ENCODE data around the gene ATF5.

Gene ATF5, protein sequence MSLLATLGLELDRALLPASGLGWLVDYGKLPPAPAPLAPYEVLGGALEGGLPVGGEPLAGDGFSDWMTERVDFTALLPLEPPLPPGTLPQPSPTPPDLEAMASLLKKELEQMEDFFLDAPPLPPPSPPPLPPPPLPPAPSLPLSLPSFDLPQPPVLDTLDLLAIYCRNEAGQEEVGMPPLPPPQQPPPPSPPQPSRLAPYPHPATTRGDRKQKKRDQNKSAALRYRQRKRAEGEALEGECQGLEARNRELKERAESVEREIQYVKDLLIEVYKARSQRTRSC

DNA sequence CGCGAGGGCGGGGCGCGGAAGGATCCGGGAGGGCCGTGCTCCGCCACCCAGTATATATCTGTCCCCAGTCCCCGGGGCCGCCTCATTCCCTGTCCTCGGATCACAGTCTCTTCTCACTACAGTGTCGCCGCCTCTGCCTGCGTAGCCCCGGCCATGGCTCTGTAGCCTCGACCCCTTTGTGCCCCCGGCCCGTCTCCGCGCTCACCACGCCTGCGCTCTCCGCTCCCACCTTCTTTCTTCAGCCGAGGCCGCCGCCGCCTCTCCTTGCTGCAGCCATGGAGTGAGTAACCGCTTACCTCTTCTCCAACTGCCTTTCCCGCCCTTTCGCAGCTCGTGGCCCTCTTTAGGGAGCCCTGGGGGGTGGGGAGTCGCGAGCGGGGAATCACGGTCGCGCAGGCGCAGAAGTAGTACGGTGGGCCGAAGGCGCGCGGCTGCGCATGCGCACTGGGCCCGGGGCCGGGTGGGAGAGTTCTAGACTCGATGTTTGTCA is at the start of gene ATF5, which contains the start of gene NUP62:
Gene ATF5 (plus strand): TSS at position 85 of the 490 bp plus-strand sequence. CDS start 1,646 bp downstream, outside the sequence.
Gene NUP62 (minus strand): TSS at position 384 of the 490 bp plus-strand sequence. CDS start 19,697 bp downstream, outside the sequence.
- TF ChIP-seq, protein P1, sequence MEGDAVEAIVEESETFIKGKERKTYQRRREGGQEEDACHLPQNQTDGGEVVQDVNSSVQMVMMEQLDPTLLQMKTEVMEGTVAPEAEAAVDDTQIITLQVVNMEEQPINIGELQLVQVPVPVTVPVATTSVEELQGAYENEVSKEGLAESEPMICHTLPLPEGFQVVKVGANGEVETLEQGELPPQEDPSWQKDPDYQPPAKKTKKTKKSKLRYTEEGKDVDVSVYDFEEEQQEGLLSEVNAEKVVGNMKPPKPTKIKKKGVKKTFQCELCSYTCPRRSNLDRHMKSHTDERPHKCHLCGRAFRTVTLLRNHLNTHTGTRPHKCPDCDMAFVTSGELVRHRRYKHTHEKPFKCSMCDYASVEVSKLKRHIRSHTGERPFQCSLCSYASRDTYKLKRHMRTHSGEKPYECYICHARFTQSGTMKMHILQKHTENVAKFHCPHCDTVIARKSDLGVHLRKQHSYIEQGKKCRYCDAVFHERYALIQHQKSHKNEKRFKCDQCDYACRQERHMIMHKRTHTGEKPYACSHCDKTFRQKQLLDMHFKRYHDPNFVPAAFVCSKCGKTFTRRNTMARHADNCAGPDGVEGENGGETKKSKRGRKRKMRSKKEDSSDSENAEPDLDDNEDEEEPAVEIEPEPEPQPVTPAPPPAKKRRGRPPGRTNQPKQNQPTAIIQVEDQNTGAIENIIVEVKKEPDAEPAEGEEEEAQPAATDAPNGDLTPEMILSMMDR (IDR thresholded peaks at IDR 0.05; ENCODE audit: poor library complexity, severe bottlenecking) = no peak
- H3K36me3 ChIP-seq (ENCODE audit: low read depth) = peaks cover 48% of the 10 kb centered on the region
- peak; percentile 52 for ATAC-seq (ENCODE audit: low read depth)
- H3K9me3 ChIP-seq (ENCODE audit: severe bottlenecking) = no peaks in the 10 kb centered on the region
- H3K27me3 ChIP-seq (ENCODE audit: insufficient read depth, poor library complexity, severe bottlenecking) = no peaks in the 10 kb centered on the region
- peak within 1 kb of the TSS; percentile 78 for H3K27ac ChIP-seq (ENCODE audit: poor library complexity, severe bottlenecking)
- DNase-seq (ENCODE audit: low spot score) = peak; percentile 87
- peaks cover 11% of the 10 kb centered on the region for H3K4me1 ChIP-seq (ENCODE audit: insufficient read depth, poor library complexity, severe bottlenecking)
- H3K4me3 ChIP-seq (ENCODE audit: severe bottlenecking) = peak within 1 kb of the TSS; percentile 70

DNA sequence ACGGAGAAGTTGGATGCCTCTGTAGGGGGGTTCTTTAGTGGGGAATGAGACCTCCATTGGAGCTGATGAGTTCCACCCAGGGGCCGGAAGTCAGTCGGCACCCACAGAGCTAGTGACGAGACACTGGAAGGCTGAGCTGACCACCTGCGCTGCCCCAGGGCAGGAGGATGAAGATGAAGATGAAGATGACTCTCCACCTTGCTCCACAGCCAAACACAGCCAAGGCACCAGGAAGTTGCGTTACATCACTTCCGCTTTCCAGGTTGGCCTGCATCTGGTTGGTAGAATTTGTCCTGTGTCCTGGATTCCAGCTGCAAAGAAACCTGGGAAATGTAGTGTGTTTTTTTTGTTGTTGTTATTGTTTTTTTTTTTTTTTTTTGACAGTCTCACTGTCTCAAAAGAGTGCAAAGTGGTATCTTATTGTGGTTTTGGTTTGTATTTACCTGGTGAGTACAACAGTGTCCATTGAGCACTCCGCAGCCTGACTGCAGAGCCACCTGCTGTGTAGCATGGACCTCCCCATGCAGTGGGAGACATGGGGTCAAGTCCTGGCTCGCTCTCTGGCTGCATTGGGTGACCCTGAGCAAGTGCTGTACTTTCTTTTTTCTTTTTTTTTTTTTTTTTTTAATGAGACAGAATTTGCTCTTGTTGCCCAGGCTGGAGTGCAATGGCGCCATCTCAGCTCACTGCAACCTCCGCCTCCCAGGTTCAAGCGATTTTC is 49.6 kb upstream of the ATF5 start:
- Histone ChIP-seq H3K4me1 (ENCODE audit: insufficient read depth, poor library complexity, severe bottlenecking) (no peaks in the 10 kb centered on the region), H3K9me3 (ENCODE audit: severe bottlenecking) (no peaks in the 10 kb centered on the region), H3K36me3 (ENCODE audit: low read depth) (peaks cover 38% of the 10 kb centered on the region), H3K4me3 (ENCODE audit: severe bottlenecking) (no peak overlapping the region), H3K27ac (ENCODE audit: poor library complexity, severe bottlenecking) (no peak overlapping the region), H3K27me3 (ENCODE audit: insufficient read depth, poor library complexity, severe bottlenecking) (no peaks in the 10 kb centered on the region)
- TF ChIP-seq, protein P1 (IDR thresholded peaks at IDR 0.05; ENCODE audit: poor library complexity, severe bottlenecking) = no peak
- DNase-seq (ENCODE audit: low spot score) (no peak), ATAC-seq (ENCODE audit: low read depth) (no peak)

DNA sequence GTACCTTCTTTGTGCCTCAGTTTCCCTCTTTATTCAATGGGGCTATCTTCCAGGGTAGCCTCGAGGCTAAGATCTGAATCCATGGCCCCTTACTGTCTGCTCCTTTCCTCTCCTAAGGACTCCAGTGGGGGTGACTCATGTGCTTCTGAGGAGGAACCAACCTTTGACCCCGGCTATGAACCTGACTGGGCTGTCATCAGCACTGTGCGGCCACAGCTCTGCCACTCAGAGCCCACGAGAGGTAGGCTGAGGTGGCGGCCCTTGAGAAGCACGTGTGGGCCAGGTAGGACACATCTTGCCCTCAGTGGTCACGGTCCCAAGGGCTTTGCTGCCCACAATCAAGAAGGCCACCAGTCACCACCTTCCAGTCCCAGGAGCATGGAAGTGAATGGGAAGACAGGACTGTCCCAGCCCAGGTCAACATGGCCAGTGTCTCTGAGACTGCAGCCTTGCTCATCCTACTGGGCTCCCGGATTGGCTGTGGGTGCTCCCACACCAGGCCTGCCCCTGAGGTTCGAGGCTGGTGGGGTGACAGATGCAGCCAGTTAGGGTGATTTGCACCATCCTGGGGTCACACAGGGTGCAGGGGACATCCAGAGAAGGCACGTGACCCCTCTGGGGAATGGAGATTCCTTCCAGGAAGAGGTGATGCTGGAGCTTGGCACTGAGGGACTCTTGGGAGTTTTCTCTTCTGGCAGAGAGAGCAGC is 48.7 kb upstream of the ATF5 start:
- H3K27me3 ChIP-seq (ENCODE audit: insufficient read depth, poor library complexity, severe bottlenecking) = no peaks in the 10 kb centered on the region
- H3K27ac ChIP-seq (ENCODE audit: poor library complexity, severe bottlenecking) = no peak overlapping the region
- DNase-seq (ENCODE audit: low spot score) (no peak), ATAC-seq (ENCODE audit: low read depth) (no peak)
- no peak overlapping the region for H3K4me3 ChIP-seq (ENCODE audit: severe bottlenecking)
- no peaks in the 10 kb centered on the region for H3K9me3 ChIP-seq (ENCODE audit: severe bottlenecking)
- TF ChIP-seq, protein P1 (IDR thresholded peaks at IDR 0.05; ENCODE audit: poor library complexity, severe bottlenecking) = no peak
- no peaks in the 10 kb centered on the region for H3K4me1 ChIP-seq (ENCODE audit: insufficient read depth, poor library complexity, severe bottlenecking)
- H3K36me3 ChIP-seq (ENCODE audit: low read depth) = peaks cover 38% of the 10 kb centered on the region

DNA sequence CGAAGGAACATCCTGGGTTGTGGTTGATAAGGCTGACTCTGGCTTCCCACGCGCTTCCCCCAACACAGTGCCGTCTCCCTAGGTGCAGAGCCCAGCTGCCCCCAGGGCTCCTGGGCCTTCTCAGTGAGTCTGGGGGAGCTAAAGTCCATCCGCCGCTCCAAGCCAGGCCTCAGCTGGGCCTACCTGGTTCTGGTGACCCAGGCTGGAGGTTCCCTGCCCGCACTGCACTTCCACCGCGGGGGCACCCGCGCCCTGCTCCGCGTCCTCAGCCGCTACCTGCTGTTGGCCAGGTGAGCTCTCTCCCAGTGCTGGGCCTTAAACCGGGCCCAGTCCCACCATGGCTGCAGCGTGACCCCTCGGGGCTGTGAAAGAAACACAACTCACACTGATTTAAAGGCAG is 47.8 kb upstream of the ATF5 start:
- no peak for ATAC-seq (ENCODE audit: low read depth)
- no peaks in the 10 kb centered on the region for H3K27me3 ChIP-seq (ENCODE audit: insufficient read depth, poor library complexity, severe bottlenecking)
- H3K4me3 ChIP-seq (ENCODE audit: severe bottlenecking) = no peak overlapping the region
- no peak for DNase-seq (ENCODE audit: low spot score)
- H3K36me3 ChIP-seq (ENCODE audit: low read depth) = peaks cover 38% of the 10 kb centered on the region
- H3K27ac ChIP-seq (ENCODE audit: poor library complexity, severe bottlenecking) = no peak overlapping the region
- no peaks in the 10 kb centered on the region for H3K4me1 ChIP-seq (ENCODE audit: insufficient read depth, poor library complexity, severe bottlenecking)
- H3K9me3 ChIP-seq (ENCODE audit: severe bottlenecking) = no peaks in the 10 kb centered on the region
- TF ChIP-seq, protein P1 (IDR thresholded peaks at IDR 0.05; ENCODE audit: poor library complexity, severe bottlenecking) = no peak

Data from RWPE2 (cell line).